ENCODE results near the gene RHOT1.

- TF ChIP-seq OSR1 (CRISPR knock-in tag; IDR thresholded peaks at IDR 0.05) (no peak), PATZ1 (CRISPR knock-in tag; IDR thresholded peaks at IDR 0.05; ENCODE audit: borderline replicate concordance) (no peak), PPARA (CRISPR knock-in tag; IDR thresholded peaks at IDR 0.05; ENCODE audit: borderline replicate concordance) (no peak), BACH2 (CRISPR knock-in tag; IDR thresholded peaks at IDR 0.05; ENCODE audit: borderline replicate concordance) (no peak), ZFP30 (CRISPR knock-in tag; IDR thresholded peaks at IDR 0.05) (no peak), TCF4 (CRISPR knock-in tag; IDR thresholded peaks at IDR 0.05; ENCODE audit: borderline replicate concordance) (no peak), RARB (CRISPR knock-in tag; IDR thresholded peaks at IDR 0.05) (no peak), ISL1 (CRISPR knock-in tag; IDR thresholded peaks at IDR 0.05) (no peak)
Measured at GRCh38 chr17:32118835-32119234, 23.5 kb upstream of the RHOT1 start.

Measured in SK-N-SH treated with all-trans-retinoic acid at 6 μM for 48 hours (cell line).